Astrocyte (in vitro differentiated cells and primary cell): ENCODE data around the gene ZNF385B. TPM values are rescaled to one million over a fixed set of nuclear protein-coding genes. Genes with fewer than 3 reads are reported as not detected.

Source experiments
- DNase-seq: peaks from one replicate; pipeline ENCODE4 v3.0.0-alpha.2; 2010; ENCODE audit warnings: low read depth
- FAIRE-seq: peaks from 2 replicates; lab custom pipeline; 2011; peaks lifted over from hg19 to GRCh38; lab: Jason Lieb, UNC
- H2AFZ ChIP-seq: 2 replicates; pipeline ENCODE4 v1.6.0; 2012; ENCODE audit warnings: low read depth, low read length, inconsistent platforms
- H3K27ac ChIP-seq: 2 replicates; pipeline ENCODE4 v1.5.1; 2011; ENCODE audit warnings: low read depth, low read length, inconsistent platforms
- H3K27me3 ChIP-seq: 2 replicates; pipeline ENCODE4 v1.6.0; 2011; ENCODE audit warnings: low read length, inconsistent platforms; ENCODE audit not compliant: insufficient read depth
- H3K36me3 ChIP-seq: 2 replicates; pipeline ENCODE4 v1.5.1; 2011; ENCODE audit warnings: low read length, inconsistent platforms; ENCODE audit not compliant: insufficient read depth
- H3K4me1 ChIP-seq: 2 replicates; pipeline ENCODE4 v1.5.1; 2011; ENCODE audit warnings: low read length, inconsistent platforms; ENCODE audit not compliant: insufficient read depth
- H3K4me2 ChIP-seq: 2 replicates; pipeline ENCODE4 v1.6.0; 2012; ENCODE audit warnings: low read length, inconsistent platforms
- H3K4me3 ChIP-seq: 2 replicates; pipeline ENCODE4 v1.5.1; 2011; ENCODE audit warnings: low read depth, mild to moderate bottlenecking, low read length, inconsistent platforms; ENCODE audit not compliant: insufficient read depth
- H3K79me2 ChIP-seq: 2 replicates; pipeline ENCODE4 v1.6.0; 2012; ENCODE audit warnings: mild to moderate bottlenecking, low read length, inconsistent platforms; ENCODE audit not compliant: insufficient read depth
- H3K9ac ChIP-seq: 2 replicates; pipeline ENCODE4 v1.6.0; 2012; ENCODE audit warnings: mild to moderate bottlenecking, low read length, inconsistent platforms
- H3K9me3 ChIP-seq: 2 replicates; pipeline ENCODE4 v1.5.1; 2012; ENCODE audit warnings: low read depth, mild to moderate bottlenecking, low read length, inconsistent platforms; ENCODE audit not compliant: insufficient read depth
- H4K20me1 ChIP-seq: 2 replicates; pipeline ENCODE4 v1.6.0; 2012; ENCODE audit warnings: low read length, inconsistent platforms; ENCODE audit not compliant: insufficient read depth
- H3K27ac Mint-ChIP-seq: one replicate; pipeline ENCODE4 v1.8.0; 2021; ENCODE audit warnings: mild to moderate bottlenecking, mixed read lengths; ENCODE audit not compliant: unreplicated experiment
- H3K27me3 Mint-ChIP-seq: one replicate; pipeline ENCODE4 v1.8.0; 2021; ENCODE audit warnings: low read depth, mixed read lengths; ENCODE audit not compliant: unreplicated experiment
- H3K36me3 Mint-ChIP-seq: one replicate; pipeline ENCODE4 v1.8.0; 2021; ENCODE audit warnings: low read depth, mixed read lengths; ENCODE audit not compliant: unreplicated experiment
- H3K4me1 Mint-ChIP-seq: one replicate; pipeline ENCODE4 v1.8.0; 2021; ENCODE audit warnings: low read depth, mixed read lengths; ENCODE audit not compliant: unreplicated experiment
- H3K4me3 Mint-ChIP-seq: one replicate; pipeline ENCODE4 v1.8.0; 2021; ENCODE audit warnings: mild to moderate bottlenecking, moderate library complexity, mixed read lengths; ENCODE audit not compliant: unreplicated experiment
- H3K9me3 Mint-ChIP-seq: one replicate; pipeline ENCODE4 v1.8.0; 2021; ENCODE audit warnings: mild to moderate bottlenecking, mixed read lengths; ENCODE audit not compliant: unreplicated experiment
- EZH2 ChIP-seq: IDR thresholded peaks from 2 replicates; pipeline ENCODE4 v1.6.1; 2012; ENCODE audit warnings: mild to moderate bottlenecking, low read length, inconsistent platforms; ENCODE audit not compliant: insufficient read depth
- total RNA-seq: library from RNA; stranded (reverse); gene quantifications from 2 replicates; pipeline ENCODE4 v1.2.1, GENCODE V29; 2021
- TF ChIP-seq, protein P1 (sequence below): IDR thresholded peaks from 2 replicates; pipeline ENCODE4 v1.5.1; 2011; ENCODE audit warnings: low read depth, mild to moderate bottlenecking, inconsistent platforms, low read length, moderate library complexity; ENCODE audit not compliant: insufficient read depth

The ZNF385B gene
- total RNA-seq, 1 donor from 2014 or later: 0.27 TPM

DNA sequence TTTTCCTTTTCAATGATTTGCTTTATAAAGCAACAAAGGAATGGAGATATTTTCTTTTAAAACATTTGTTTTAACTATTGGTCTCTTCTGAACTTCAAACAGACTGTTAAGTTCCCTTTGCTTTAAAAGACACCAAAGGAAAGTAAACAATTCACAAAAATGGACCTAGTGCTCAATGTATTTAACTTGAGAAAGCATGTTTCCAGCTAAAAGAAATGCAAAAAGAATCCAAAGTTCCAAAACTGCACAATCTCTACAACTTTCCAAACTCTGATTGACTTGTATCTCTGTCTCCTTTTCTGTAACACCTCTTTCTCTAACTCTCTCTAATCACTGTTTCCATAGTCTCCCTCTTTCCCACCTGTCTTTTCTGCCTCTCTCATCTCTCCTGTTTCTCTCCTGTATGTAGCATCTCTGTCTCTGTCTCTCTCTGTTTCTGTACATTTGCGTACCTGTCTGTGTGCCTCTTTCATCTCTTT is 301.1 kb downstream of the ZNF385B start:
- H3K4me1 ChIP-seq: no peaks in the 10 kb centered on the region
- no peaks in the 10 kb centered on the region for H3K36me3 Mint-ChIP-seq
- no peak overlapping the region for H3K27ac ChIP-seq
- no peak overlapping the region for H2AFZ ChIP-seq
- no peaks in the 10 kb centered on the region for H3K36me3 ChIP-seq
- H3K4me2 ChIP-seq: no peak overlapping the region
- no peak for FAIRE-seq
- no peaks in the 10 kb centered on the region for H3K9me3 Mint-ChIP-seq
- DNase-seq: no peak
- H3K4me1 Mint-ChIP-seq: no peaks in the 10 kb centered on the region
- no peak overlapping the region for H3K4me3 ChIP-seq
- no peak overlapping the region for H3K4me3 Mint-ChIP-seq
- no peaks in the 10 kb centered on the region for H3K27me3 Mint-ChIP-seq
- TF ChIP-seq EZH2: no peak
- TF ChIP-seq, protein P1, sequence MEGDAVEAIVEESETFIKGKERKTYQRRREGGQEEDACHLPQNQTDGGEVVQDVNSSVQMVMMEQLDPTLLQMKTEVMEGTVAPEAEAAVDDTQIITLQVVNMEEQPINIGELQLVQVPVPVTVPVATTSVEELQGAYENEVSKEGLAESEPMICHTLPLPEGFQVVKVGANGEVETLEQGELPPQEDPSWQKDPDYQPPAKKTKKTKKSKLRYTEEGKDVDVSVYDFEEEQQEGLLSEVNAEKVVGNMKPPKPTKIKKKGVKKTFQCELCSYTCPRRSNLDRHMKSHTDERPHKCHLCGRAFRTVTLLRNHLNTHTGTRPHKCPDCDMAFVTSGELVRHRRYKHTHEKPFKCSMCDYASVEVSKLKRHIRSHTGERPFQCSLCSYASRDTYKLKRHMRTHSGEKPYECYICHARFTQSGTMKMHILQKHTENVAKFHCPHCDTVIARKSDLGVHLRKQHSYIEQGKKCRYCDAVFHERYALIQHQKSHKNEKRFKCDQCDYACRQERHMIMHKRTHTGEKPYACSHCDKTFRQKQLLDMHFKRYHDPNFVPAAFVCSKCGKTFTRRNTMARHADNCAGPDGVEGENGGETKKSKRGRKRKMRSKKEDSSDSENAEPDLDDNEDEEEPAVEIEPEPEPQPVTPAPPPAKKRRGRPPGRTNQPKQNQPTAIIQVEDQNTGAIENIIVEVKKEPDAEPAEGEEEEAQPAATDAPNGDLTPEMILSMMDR: no peak
- no peaks in the 10 kb centered on the region for H3K79me2 ChIP-seq
- no peaks in the 10 kb centered on the region for H4K20me1 ChIP-seq
- H3K27ac Mint-ChIP-seq: no peak overlapping the region
- H3K9me3 ChIP-seq: no peaks in the 10 kb centered on the region
- no peak overlapping the region for H3K9ac ChIP-seq
- H3K27me3 ChIP-seq: no peaks in the 10 kb centered on the region

DNA sequence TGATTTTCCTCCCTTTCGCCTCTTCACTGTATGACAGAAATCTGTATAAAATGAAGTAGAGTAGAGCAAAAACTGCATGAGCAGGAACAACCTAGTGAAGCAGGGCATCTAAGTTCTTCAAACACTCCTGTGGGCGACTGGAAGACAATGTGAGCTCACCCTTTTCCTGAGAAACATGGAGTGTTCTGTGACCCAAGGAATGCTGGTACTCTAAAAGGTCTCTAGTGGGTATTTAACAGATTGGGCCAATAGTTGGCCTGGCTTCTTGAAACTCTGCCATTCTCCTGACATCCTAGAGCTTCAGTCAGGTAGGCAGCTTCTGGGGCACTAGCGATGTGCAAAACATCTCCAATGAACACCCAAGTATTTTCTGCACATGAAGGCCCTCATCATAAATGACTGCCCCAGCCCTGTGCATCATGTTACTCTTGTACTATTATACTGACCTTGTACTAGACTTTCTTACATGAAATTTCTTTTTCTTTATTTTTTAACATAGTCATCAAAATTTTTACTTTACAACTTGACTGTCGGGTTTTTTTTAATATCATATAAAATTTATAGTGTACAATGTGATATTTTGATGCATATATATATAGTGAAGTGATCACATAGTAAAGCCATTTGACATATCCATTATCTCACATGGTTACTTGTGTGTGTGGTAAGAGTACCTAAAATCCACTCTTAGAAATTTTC is 302.2 kb downstream of the ZNF385B start:
- no peak overlapping the region for H2AFZ ChIP-seq

More for the DNA sequence above, 302.2 kb downstream of the ZNF385B start:
- no peak overlapping the region for H3K4me2 ChIP-seq
- no peaks in the 10 kb centered on the region for H3K27me3 ChIP-seq
- no peak overlapping the region for H3K9ac ChIP-seq
- no peaks in the 10 kb centered on the region for H3K4me1 Mint-ChIP-seq
- no peaks in the 10 kb centered on the region for H4K20me1 ChIP-seq
- no peak for TF ChIP-seq EZH2
- TF ChIP-seq, protein P1: no peak
- no peak overlapping the region for H3K27ac Mint-ChIP-seq
- no peak for FAIRE-seq
- H3K4me3 Mint-ChIP-seq: no peak overlapping the region
- H3K27me3 Mint-ChIP-seq: no peaks in the 10 kb centered on the region
- H3K36me3 ChIP-seq: no peaks in the 10 kb centered on the region
- H3K27ac ChIP-seq: no peak overlapping the region
- DNase-seq: no peak
- no peaks in the 10 kb centered on the region for H3K9me3 Mint-ChIP-seq
- no peaks in the 10 kb centered on the region for H3K36me3 Mint-ChIP-seq
- no peak overlapping the region for H3K4me3 ChIP-seq
- H3K9me3 ChIP-seq: no peaks in the 10 kb centered on the region
- no peaks in the 10 kb centered on the region for H3K4me1 ChIP-seq
- H3K79me2 ChIP-seq: no peaks in the 10 kb centered on the region
